Upper lobe of left lung (tissue), 6 donors: ENCODE data around the gene CSTF1. TPM values are rescaled to one million over a fixed set of nuclear protein-coding genes. Genes with fewer than 3 reads are reported as not detected.

Source experiments
- ATAC-seq, 2 donors: fragments of 200-7000 bp; cut with Tn5 transposase; one replicate each; pipeline ENCODE4 v1.9.1; 2022; ENCODE audit warnings: mild to moderate bottlenecking in 2 of 2, moderate library complexity in 2 of 2; ENCODE audit not compliant: low FRiP score in 2 of 2
- DNase-seq, 2 donors: peaks; one replicate each; pipeline ENCODE4 v3.0.0-alpha.2; 2019 to 2020
- H3K27ac ChIP-seq, 4 donors: fragments of 200-600 bp; sonication (generic); one replicate each; pipeline ENCODE4 v1.5.1; 2016 to 2019
- H3K27me3 ChIP-seq, 4 donors: fragments of 200-600 bp; sonication (generic); one replicate each; pipeline ENCODE4 v1.5.1; 2017 to 2019
- H3K36me3 ChIP-seq, 4 donors: fragments of 200-600 bp; sonication (generic); one replicate each; pipeline ENCODE4 v1.5.1; 2016 to 2019
- H3K4me1 ChIP-seq, 4 donors: fragments of 200-600 bp; sonication (generic); one replicate each; pipeline ENCODE4 v1.5.1; 2018 to 2019
- H3K4me3 ChIP-seq, 4 donors: fragments of 200-600 bp; sonication (generic); one replicate each; pipeline ENCODE4 v1.5.1; 2017 to 2019; ENCODE audit warnings: mild to moderate bottlenecking in 2 of 4, moderate library complexity in 1 of 4
- H3K9me3 ChIP-seq, 4 donors: fragments of 200-600 bp; sonication (generic); one replicate each; pipeline ENCODE4 v1.5.1; 2018 to 2019
- CTCF ChIP-seq, 6 experiments: fragments of 450-650 bp in 4 of 6; fragments of 200-600 bp in 2 of 6; sonication (generic) in 2 of 6; IDR thresholded peaks; one replicate each; pipeline ENCODE4 v1.5.1; 2016 to 2019; ENCODE audit warnings: antibody characterized with exemption in 6 of 6
- EP300 ChIP-seq, 4 donors: sonication (generic); formaldehyde crosslinking; IDR thresholded peaks; one replicate each; pipeline ENCODE4 v1.5.1; 2017; ENCODE audit warnings: antibody characterized with exemption in 4 of 4, control low read depth in 2 of 4
- POLR2A ChIP-seq, 4 donors: fragments of 450-650 bp; IDR thresholded peaks; one replicate each; pipeline ENCODE4 v1.5.1; 2016 to 2017; ENCODE audit warnings: antibody characterized with exemption in 4 of 4, mild to moderate bottlenecking in 2 of 4
- POLR2AphosphoS5 ChIP-seq, 2 donors: sonication (generic); formaldehyde crosslinking; IDR thresholded peaks; one replicate each; pipeline ENCODE4 v1.5.1; 2017; ENCODE audit warnings: antibody characterized with exemption in 2 of 2
- WGBS, 2 donors: methylation state at CpG; one replicate each; pipeline ENCODE4 v1.1.5; 2017 to 2018; 5-methylcytosine and 5-hydroxymethylcytosine counted together
- total RNA-seq, 6 donors: library from RNA; depleted of rRNA in 4 of 6; stranded (reverse); fragments of >200 nt in 4 of 6; gene quantifications; one replicate each; pipeline versions ENCODE4 v1.1.0 to v1.2.1, GENCODE V29; 2016 to 2021
- donor health status: DM: no; HTN: no; CAD: no; lungs with moderate emphysema.
- donor health status: DM: no; HTN: yes; CAD: no; lungs with severe emphysema.

The CSTF1 gene
- total RNA-seq, 6 donors from 2014 or later = 3.3 to 30.5 (median 22.5) TPM

- ATAC-seq = no peak
- peaks cover 6 to 13% (median 9%) of the 10 kb centered on the region in 4 donors for H3K36me3 ChIP-seq
- TF ChIP-seq CTCF (IDR thresholded peaks at IDR 0.05) (no peak), EP300 (IDR thresholded peaks at IDR 0.05) (no peak), POLR2AphosphoS5 (IDR thresholded peaks at IDR 0.05) (peak in 1 of 2 donors; percentile 25), POLR2A (IDR thresholded peaks at IDR 0.05) (peak in 1 of 4 donors; percentile 53)
- no peak for DNase-seq
- H3K9me3 ChIP-seq = no peaks in the 10 kb centered on the region
- H3K4me3 ChIP-seq = peak overlapping the region; percentile 6 to 42 (median 36)
- peak overlapping the region; percentile 77 to 89 (median 86) for H3K27ac ChIP-seq
- H3K27me3 ChIP-seq = no peaks in the 10 kb centered on the region
- H3K4me1 ChIP-seq = peaks cover 10 to 23% (median 14%) of the 10 kb centered on the region in 4 donors
- 66 to 76% methylated on average over 7 of the region's 7 CpGs for WGBS, 2 donors
Measured at GRCh38 chr20:56412473-56412790, 20.0 kb downstream of the CSTF1 start.

DNA sequence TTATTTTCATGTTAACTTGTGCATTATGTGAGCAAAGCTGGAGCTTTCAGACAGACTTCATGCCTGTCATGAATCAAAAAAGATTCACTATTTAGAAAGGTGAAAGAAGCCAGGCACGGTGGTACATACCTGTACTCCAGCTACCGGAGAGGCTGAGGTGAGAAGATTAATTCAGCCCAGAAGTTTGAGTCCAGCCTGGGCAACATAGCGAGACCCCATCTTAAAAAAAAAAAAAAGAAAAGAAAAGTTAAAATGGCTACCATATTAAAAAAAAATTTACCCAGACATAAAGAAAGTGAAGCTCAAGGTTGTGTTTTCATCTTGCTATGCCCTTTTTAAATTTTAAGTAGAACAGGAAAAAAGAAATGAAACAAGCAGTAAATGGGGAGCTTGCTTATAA is 20.5 kb downstream of the CSTF1 start:
- ATAC-seq (no peak), DNase-seq (no peak)
- WGBS, 2 donors = 84 to 91% methylated on average over 3 of the region's 3 CpGs
- H3K4me1 ChIP-seq = peaks cover 10 to 24% (median 19%) of the 10 kb centered on the region in 4 donors
- no peaks in the 10 kb centered on the region for H3K27me3 ChIP-seq
- peak overlapping the region; percentile 6 to 42 (median 36) for H3K4me3 ChIP-seq
- H3K36me3 ChIP-seq = peaks cover under 1 to 8% (median 3%) of the 10 kb centered on the region in 4 donors
- H3K27ac ChIP-seq = peak overlapping the region; percentile 77 to 89 (median 86)
- H3K9me3 ChIP-seq = no peaks in the 10 kb centered on the region
- TF ChIP-seq EP300 (IDR thresholded peaks at IDR 0.05) = no peak
- no peak for TF ChIP-seq POLR2AphosphoS5 (IDR thresholded peaks at IDR 0.05)

- ATAC-seq = no peak
Measured at GRCh38 chr20:56414842-56415765, 22.7 kb downstream of the CSTF1 start.

GRCh38 chr20:56417402-56417801 is 25.0 kb downstream of the CSTF1 start:
- no peak for DNase-seq
- 75 to 78% methylated on average over 7 of the region's 7 CpGs for WGBS, 2 donors
- H3K27me3 ChIP-seq = no peaks in the 10 kb centered on the region
- TF ChIP-seq CTCF (IDR thresholded peaks at IDR 0.05) (no peak), POLR2AphosphoS5 (IDR thresholded peaks at IDR 0.05) (no peak), POLR2A (IDR thresholded peaks at IDR 0.05) (no peak), EP300 (IDR thresholded peaks at IDR 0.05) (no peak)
- H3K4me1 ChIP-seq = peaks cover 19 to 41% (median 29%) of the 10 kb centered on the region in 4 donors
- H3K27ac ChIP-seq = peak overlapping the region; percentile 80 to 89 (median 84)
- no peaks in the 10 kb centered on the region for H3K9me3 ChIP-seq
- peak in 1 of 2 donors; percentile 34 for ATAC-seq
- peaks cover 0 to 7% (median 0%) of the 10 kb centered on the region in 4 donors for H3K36me3 ChIP-seq
- no peak overlapping the region for H3K4me3 ChIP-seq

More at GRCh38 chr20:56414842-56415765, 22.7 kb downstream of the CSTF1 start:
- peak overlapping the region in 3 of 4 donors; percentile 13 to 42 (median 35) for H3K4me3 ChIP-seq
- peaks cover 22 to 35% (median 29%) of the 10 kb centered on the region in 4 donors for H3K4me1 ChIP-seq
- H3K36me3 ChIP-seq = peaks cover 0 to 7% (median 0%) of the 10 kb centered on the region in 4 donors
- H3K27ac ChIP-seq = peak overlapping the region; percentile 16 to 89 (median 66)
- WGBS, 2 donors = 78 to 81% methylated on average over 12 of the region's 12 CpGs
- TF ChIP-seq CTCF (IDR thresholded peaks at IDR 0.05) (no peak), POLR2A (IDR thresholded peaks at IDR 0.05) (no peak), POLR2AphosphoS5 (IDR thresholded peaks at IDR 0.05) (no peak), EP300 (IDR thresholded peaks at IDR 0.05) (no peak)
- no peaks in the 10 kb centered on the region for H3K27me3 ChIP-seq
- no peak for DNase-seq
- no peaks in the 10 kb centered on the region for H3K9me3 ChIP-seq

DNA sequence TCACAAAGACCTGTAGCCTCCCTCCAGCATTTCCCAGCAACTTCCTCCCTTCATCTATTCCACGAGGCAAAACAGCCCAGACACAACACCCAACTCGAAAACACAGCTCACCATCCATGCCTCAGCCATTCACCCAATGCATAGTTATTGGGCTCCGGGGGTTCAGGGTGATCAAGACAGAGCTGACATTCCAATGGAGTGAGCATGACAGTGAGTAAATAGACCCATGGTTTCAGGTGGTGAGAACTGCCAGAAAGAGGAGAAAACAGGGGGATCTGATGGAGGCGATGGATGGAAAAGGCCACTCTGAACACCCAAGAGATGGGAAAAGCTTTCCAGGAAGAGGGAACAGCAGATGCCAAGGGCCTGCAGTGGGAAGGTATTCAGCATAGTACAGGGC is 25.5 kb downstream of the CSTF1 start:
- no peak for ATAC-seq
- Histone ChIP-seq H3K36me3 (peaks cover 0 to 7% (median 0%) of the 10 kb centered on the region in 4 donors), H3K4me1 (peaks cover 19 to 43% (median 33%) of the 10 kb centered on the region in 4 donors), H3K27ac (peak overlapping the region; percentile 80 to 89 (median 84)), H3K27me3 (no peaks in the 10 kb centered on the region), H3K4me3 (peak overlapping the region in 1 of 4 donors; percentile 4), H3K9me3 (no peaks in the 10 kb centered on the region)
- TF ChIP-seq POLR2AphosphoS5 (IDR thresholded peaks at IDR 0.05) (no peak), EP300 (IDR thresholded peaks at IDR 0.05) (no peak), POLR2A (IDR thresholded peaks at IDR 0.05) (no peak), CTCF (IDR thresholded peaks at IDR 0.05) (no peak)
- 72 to 78% methylated on average over 4 of the region's 4 CpGs for WGBS, 2 donors
- no peak for DNase-seq
